GM18502 (cell line): ENCODE results near the gene TBC1D16.
"Not testable (repeated sequence)": the region's sequence is repeated elsewhere in the genome, so short reads cannot be mapped to it uniquely, and the experiment has no call there.

Experiments
- ATAC-seq: cut with Tn5 transposase; IDR thresholded peaks from one replicate; pipeline ENCODE4 v1.9.1; 2021; ENCODE audit warnings: mild to moderate bottlenecking; ENCODE audit not compliant: unreplicated experiment, poor library complexity

Gene TBC1D16

DNA sequence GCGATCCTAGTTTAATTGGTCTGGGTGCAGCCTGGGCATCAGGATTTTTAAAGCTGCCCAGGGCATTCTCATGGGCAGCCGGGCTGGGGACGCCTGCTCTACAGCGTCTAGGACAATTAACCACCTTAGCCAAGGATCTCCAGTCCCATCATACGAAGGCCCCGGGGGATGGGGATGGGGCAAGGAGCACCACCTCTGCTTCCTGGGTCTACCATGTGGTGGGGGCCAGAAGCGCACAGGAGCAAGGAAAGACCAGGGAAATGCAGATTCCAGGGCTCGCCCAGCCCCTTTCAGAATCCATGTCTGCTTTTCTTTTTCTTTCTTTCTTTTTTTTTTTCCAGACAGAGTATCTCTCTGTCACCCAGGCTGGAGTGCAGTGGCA is 29.3 kb downstream of the TBC1D16 start:
- no peak for ATAC-seq

- ATAC-seq, result no peak
Measured at GRCh38 chr17:80005360-80006338, 30.0 kb downstream of the TBC1D16 start.

GRCh38 chr17:80003969-80004368 is 31.7 kb downstream of the TBC1D16 start:
- no peak for ATAC-seq

GRCh38 chr17:80002690-80003490 is 32.8 kb downstream of the TBC1D16 start:
- ATAC-seq, result no peak

- ATAC-seq, result no peak
Measured at GRCh38 chr17:80002070-80002641, 33.5 kb downstream of the TBC1D16 start.

GRCh38 chr17:80000981-80001775 is 34.5 kb downstream of the TBC1D16 start:
- no peak for ATAC-seq

- ATAC-seq, result no peak
Measured at GRCh38 chr17:80000136-80000535, 35.5 kb downstream of the TBC1D16 start.

DNA sequence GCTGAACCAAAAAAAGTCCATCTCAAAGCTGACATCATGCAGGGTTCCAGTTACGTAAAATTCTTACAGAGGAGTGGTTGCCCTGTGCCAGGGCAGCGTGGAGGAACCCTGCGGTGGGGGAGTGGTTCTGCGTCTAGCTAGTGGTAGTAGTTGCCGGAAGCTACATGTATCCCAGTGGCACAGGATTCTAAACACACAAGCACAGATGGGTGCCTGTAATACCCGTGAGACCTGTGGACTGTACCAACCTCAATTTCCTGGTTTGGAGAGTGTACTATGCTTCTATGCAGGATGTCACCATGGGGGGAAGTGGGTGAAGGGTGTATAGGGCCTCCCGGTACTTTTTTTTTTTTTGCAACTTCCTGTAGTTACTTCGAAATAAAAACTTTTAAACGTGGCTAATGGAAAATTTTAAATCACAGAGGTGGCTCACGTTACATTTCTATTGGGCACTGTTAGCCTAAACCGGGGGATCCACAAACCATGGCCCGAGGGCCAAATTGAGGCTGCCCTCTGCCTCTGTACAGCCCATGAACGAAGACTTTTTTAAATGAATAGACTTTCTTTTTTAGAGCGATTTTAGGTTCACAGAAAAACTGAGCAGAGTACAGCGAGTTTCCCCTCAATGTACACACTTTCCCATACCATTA is 38.5 kb downstream of the TBC1D16 start:
- no peak for ATAC-seq

GRCh38 chr17:79996291-79996690 is 39.4 kb downstream of the TBC1D16 start:
- no peak for ATAC-seq

DNA sequence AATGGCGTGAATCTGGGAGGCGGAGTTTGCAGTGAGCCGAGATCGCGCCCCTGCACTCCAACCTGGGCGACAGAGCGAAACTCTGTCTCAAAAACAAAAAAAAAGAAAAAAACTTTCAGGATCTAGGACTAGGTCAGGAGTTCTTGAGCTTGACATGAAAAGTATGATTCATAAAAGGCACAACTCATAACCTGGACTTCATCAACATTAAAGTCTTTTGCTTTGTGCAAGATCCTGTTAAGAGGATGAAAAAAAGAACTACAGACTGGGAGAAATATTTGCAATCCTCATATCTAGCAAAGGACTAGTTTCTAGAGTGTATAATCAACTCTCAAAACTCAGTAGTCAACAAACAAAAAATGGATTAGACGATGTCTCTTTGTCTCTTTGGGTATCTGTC is 40.0 kb downstream of the TBC1D16 start:
- no peak for ATAC-seq

- no peak for ATAC-seq
Measured at GRCh38 chr17:79994602-79995001, 41.1 kb downstream of the TBC1D16 start.

GRCh38 chr17:79994228-79994569 is 41.5 kb downstream of the TBC1D16 start:
- ATAC-seq, result not testable (repeated sequence)

DNA sequence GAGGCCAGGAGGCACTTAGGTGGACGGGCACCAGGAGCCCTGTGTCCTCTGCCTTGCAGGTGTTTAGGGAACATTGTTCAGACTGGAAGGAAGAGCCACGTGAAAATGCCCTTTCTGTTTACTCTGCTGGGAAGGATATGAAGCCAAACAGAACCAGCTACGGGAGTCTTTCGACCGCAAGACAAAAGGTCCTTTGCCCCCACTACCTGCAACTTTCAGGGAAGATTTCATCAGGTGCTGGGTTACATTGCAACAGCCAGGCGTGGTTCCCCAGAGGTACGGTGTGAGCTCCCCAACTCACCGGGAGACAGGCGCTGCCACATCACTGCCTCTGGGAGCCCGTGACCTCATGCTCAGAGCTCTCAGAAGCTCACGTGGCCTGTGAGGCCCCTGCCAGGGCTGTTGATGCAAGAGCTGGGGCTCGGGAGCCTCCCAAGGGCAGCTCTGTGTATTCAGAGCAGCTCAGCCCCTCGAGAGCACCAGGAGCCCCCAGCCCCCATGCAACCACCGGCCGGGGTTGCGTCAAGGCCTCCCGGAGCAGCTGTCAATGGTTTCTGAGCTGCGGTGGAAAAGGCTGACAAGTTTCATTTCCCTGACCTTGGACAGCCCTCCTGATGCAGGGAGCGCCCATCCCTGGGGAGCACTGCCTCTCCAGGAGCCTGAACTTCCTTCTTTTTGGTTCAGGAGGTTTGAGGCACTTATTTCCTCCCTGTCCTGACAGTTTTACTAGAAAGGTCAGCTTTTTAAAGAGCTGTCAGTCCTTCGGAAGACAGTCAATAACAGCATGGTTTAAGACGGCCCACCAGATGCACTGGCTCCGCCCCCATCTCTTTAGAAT is 42.1 kb downstream of the TBC1D16 start:
- no peak for ATAC-seq

DNA sequence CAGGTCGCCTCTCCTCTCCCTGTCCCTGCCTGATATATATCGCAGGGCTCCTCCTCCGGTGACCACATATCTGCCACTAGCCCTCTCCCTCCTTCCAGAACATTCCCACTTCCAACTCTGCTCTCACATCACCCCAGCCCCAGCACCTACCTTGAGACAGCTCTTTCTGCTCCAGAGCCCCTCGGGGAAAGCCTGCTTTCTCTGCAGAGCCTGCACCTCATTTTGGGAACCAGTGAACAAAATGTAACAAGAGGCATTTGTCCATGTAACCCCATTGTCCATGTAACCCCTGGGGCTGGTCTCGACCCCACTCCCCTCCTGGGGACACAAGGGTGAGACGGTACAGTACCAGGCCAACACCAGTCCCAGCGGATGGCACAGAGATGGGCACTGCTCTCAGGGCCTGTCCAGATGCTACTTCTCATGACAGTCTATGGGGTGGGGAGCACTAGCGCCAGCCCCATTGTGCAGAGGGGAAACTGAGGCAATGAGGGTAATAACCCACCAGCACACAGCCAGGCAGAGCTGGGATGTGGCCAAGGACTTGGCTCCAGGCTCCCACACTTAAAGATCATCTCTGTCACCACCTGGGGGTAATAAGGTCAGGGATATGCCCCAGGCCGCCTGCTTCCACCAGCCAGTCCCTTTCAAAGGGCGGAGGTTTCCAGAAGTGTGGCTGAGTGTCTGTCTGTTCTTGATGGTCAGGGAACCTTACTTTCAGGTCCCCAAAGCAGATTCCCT is 42.9 kb downstream of the TBC1D16 start:
- no peak for ATAC-seq

DNA sequence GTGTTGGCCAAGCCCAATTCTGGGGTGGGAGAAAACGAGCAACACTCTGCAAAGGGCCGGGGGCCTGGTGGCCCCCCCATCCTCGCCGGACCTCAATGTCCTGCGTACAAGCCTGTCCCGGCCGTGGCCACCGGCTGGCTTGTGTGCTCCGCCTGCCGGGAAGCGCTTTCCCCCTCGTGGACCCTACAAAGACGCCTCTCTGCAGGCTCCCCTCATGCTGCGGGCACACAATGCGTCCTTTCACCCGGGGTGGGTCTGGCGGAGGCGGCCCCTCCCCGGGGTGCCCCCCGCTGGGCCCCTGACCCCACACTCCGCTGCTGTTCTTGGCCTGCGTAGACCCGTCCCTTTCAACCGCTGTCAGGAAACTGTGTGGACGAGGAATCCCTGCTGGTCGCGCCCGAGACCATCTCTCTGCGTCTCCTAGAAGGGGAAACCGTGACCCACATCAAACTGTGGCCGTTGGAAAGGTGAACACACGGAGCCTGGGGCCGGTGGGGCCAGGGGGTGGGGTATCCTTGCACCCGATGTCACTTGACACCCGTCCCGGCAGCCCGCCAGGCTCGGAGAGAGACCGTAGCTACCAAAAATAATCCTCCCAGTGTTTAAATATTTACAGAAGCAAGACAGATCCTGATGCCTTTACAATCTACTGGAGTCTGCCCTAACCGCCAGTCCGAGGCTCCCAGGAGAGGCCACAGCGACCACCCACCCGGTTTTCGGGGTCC is 43.6 kb downstream of the TBC1D16 start:
- no peak for ATAC-seq

DNA sequence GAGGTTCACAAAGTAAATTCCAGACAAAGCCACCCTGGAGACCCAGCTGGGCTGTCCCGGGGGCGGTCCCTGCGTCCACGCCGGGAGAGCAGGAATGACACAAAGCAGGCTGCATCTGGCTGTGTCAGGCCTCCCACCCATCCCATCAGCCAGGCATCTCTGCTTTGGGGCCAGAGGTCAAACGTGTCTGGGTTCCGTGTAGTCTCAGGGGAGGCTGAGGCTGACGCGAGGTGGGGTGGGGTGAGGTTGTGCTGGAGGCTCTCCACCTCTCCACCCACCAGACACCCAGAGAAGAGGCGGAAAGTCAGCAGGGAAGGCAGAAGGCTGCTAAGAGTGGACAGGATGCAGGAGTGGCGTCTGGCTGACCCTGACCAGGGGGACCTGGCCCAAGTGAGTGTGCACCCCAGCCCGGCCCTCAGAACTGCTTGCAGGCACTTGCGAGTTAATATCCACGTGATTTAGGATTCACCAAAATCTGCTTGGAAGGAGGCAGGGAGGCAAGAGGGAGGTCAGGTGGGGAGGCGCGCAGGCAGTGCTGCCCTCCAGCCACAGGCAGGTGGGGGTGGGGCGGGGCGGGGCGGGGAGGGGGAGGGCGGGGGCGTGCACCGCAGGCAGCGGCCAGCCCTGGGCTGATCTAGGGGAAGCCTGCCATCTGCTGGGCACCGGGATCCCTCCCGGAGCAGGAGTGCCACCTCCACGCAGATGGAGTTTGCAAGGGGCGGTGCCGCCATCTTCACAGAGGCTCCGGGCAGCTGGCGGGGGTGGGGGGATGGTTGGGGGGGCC is 44.3 kb downstream of the TBC1D16 start:
- ATAC-seq, result no peak

DNA sequence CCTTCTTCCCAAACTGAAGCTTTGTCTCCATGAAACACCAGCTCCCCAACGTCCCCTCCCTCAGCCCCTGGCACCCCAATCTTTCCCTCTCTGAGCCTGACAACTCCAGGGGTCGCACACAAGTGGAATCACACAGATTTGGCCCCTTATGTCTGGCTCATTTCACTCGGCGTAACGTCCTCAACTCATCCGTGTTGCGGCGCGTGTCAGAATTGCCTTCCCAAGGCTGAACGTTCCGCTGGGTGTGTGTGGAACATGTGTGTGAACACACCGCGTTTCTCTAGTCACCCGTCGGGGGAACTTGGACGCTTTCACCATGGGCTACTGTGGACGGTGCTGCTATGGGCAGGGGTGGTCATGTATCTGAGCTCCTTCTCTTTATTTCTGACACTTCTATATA is 45.0 kb downstream of the TBC1D16 start:
- ATAC-seq, result no peak
